Iris pigment epithelial cell (primary cell): Measurements from ENCODE around the gene SLF2.

ENCODE experiments used
- DNase-seq: peaks from one replicate; pipeline ENCODE4 v3.0.0-alpha.2; 2011; ENCODE audit warnings: low read depth

Gene SLF2

GRCh38 chr10:100901051-100901450, 11.7 kb upstream of the SLF2 start:
- DNase-seq, result no peak

DNA sequence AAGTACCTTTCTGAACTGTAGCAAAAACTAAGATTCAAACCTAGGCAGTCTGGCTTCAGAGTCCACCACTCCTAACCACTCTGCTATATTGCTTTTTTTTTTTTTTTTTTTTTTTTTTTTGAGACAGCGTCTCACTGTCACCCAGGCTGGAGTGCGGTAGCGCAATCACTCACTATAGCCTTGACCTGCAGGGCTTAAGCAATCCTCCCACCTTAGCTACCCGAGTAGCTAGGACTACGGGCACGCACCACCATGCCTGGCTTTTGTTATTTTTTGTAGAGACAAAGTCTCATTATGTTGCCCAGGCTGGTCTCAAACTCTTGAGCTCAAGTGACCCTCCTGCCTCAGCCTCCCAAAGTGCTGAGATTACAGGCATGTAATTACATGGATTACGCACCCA, 10.1 kb upstream of the SLF2 start:
- DNase-seq, result no peak

DNA sequence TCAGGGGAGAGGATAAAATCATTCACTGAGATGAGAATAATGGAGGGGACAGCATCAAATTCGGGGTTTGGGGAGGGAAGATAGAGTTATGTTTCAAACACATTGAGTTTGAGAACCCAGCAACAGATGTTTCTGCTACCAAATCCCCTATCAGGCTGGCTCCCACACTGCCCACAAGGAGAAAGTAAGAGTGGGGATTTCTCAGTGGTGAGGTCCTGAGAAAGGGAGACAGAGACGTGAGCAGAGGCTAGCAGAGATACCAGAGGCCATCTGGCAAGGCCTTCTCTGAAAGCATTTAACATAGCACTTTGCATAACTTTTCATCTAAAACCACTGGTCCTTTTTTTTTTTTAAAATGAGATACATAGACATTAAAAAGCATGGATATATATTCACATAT, 7.8 kb upstream of the SLF2 start:
- no peak for DNase-seq

- DNase-seq, result peak; percentile 68
These were observed 5.6 kb upstream of the SLF2 start for GRCh38 chr10:100907175-100907574.

DNA sequence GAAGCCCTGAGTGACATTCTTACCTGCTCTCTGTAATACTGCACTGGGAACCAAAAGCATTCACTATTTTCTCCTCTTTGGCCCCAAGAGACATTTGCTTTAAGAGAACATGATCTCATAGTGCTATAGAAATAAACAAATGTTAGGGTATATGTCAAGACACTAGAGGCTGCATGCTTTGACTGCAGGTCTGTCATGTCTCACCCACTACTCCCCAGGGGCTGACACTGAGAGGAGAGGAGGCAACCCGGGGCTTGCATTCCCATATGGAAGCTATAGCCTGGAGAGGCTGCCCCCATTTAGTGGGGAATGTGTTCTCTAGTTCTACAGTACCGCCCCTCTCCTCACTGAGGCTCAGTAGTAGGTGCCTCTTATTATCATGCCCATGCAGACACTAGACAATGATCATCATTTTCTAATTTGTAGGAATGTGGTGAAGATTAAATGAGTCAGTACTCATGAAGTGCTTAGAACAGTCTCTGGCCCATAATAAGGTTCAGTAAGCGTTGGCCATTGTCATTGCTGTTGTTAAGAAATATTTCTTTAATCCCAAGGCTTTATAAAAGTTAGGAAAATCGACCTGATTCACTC, 4.9 kb upstream of the SLF2 start:
- no peak for DNase-seq

- DNase-seq, result no peak
These were observed 4.4 kb upstream of the SLF2 start for GRCh38 chr10:100908378-100908777.

- DNase-seq, result peak; percentile 50
These were observed 3.1 kb upstream of the SLF2 start for GRCh38 chr10:100909501-100910263.

DNA sequence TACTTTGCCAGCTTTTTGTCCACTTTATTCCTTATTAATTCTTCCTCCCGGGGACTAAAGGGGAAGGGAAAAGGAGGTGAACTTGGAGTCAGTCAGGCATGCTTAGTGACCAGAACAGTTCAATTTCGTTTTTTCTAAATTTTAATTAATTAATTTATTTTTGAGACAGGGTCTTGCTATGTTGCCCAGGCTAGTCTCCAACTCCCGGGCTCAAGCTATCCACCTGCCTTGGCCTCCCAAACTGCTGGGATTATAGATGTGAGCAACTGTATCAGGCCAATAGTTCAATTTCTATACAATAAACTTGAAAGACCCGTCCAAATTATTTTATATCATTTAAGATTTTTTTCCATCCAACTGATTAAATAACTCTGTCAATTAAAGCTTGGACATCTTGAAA, 1.3 kb upstream of the SLF2 start:
- no peak for DNase-seq

- peak; percentile 50 for DNase-seq
These were observed 654 bp upstream of the SLF2 start for GRCh38 chr10:100912013-100912604.

GRCh38 chr10:100913470-100913865, 705 bp downstream of the SLF2 start:
- DNase-seq, result no peak

- DNase-seq, result no peak
These were observed 4.3 kb downstream of the SLF2 start for GRCh38 chr10:100917071-100917470.

DNA sequence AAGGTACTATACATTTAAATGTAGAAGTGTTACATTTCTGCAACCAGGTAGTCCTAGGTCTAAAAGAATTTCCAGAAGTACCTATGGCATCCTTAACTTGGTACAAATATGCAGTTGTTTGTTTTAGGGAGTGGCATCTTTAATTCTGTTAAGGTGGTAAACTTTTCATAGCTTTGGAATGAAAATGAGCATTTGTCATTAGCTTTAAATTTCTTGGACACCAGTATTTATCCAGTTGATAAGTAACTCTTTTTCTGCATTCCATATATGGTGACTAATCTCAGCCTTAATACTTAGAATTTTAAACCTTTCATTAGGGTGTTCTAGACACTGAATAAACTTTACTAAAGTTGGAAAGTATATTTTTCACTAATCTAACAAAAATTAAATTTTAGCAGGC, 10.8 kb downstream of the SLF2 start:
- no peak for DNase-seq

DNA sequence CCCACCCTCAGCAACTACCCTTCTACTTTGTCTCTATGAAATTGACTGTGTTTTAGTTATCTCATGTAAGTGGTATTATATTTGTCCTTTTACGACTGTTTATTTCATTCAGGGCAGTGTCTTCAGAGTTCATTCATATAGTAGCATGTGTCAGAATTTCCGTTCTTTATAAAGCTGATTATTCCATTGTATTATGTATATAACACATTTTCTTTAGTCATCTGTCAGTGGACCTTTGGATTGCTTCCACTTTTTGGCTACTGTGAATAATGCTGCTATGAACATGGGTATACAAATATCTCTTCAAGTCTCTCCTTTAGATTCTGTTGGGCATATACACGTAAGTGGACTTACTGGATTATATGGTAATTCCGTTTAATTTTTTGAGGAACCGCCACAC, 14.5 kb downstream of the SLF2 start:
- no peak for DNase-seq

GRCh38 chr10:100928039-100928438, 15.3 kb downstream of the SLF2 start:
- DNase-seq, result no peak

GRCh38 chr10:100930368-100930767, 17.6 kb downstream of the SLF2 start:
- no peak for DNase-seq

- DNase-seq, result no peak
These were observed 21.4 kb downstream of the SLF2 start for GRCh38 chr10:100934084-100934659.

DNA sequence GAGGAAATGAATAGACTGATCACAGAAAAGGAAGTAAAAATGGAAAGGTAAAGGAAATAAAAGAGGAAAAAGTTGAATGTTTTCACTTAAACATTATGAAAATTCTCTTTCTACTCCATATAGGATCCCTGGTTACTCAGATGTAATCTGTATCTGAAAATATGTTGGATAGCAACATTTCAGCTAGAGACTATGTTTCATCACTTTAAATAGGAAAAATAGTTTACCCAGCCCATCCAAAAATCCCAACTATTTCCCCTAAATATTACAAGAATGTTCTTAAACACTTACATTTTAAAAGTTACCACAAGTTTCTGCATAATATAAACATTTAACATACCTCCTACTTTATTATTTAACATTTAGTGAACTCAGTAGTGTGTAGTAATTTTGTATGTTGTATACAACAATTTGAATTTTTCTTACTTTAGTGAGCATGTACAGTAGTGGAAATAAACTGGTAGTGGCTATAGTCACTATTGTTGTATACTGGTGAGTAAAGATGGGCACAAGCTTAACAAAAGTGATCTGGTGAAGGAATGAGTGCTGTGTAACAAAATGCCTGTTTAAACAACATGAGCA, 27.1 kb downstream of the SLF2 start:
- peak; percentile 70 for DNase-seq

- no peak for DNase-seq
These were observed 29.5 kb downstream of the SLF2 start for GRCh38 chr10:100942229-100942628.

DNA sequence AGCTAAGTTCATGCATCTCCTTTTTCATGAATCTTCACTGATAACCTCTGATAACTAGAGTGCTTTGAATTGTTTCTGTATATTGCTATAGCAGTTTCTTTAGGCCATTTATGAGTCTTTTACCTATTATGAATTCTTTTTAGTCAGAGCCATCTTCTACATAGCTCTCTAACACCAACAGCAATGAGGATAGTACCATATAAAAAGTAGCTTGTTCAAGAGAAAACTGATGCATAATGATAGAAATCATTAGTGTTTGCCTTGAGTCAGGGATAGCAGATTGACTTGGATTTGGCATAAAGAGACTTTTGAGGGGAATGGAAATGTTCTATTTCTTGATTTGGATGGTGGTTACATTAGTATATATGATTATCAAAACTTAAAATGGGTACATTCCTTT, 30.7 kb downstream of the SLF2 start:
- DNase-seq, result no peak

- no peak for DNase-seq
These were observed 33.0 kb downstream of the SLF2 start for GRCh38 chr10:100945754-100946153.

- no peak for DNase-seq
These were observed 36.2 kb downstream of the SLF2 start for GRCh38 chr10:100948916-100949315.

DNA sequence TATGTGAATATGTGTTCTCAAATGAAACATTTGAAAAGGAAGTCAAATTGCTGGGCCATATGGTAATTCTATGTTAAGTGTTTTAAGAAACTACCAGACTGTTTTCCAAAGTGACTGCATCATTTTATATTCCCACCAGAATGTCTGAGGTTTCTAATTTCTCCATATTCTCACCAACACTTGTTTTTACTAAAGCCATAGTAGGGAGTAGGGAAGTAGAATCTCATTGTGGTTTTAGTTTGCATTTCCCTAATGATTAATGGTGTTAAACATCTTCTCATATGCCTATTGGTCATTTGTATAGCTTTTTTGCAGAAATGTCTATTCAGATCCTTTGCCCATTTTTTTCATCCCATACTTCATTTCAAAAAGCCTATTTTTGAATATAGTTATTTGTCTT, 47.5 kb downstream of the SLF2 start:
- DNase-seq, result no peak
